Karpas-422 (cell line): Measurements from ENCODE around the gene B3GALT5. TPM values are rescaled to one million over a fixed set of nuclear protein-coding genes. Genes with fewer than 3 reads are reported as not detected.

Experiments
- DNase-seq: peaks from one replicate; pipeline ENCODE4 v3.0.0-alpha.2; 2015
- H2AFZ ChIP-seq: fragments of 200-600 bp; sonication (generic); 2 replicates; pipeline ENCODE4 v1.6.1; 2014; ENCODE audit warnings: antibody characterized with exemption, low read length, mixed read lengths
- H3K27ac ChIP-seq: fragments of 200-600 bp; sonication (generic); 2 replicates; pipeline ENCODE4 v1.5.1; 2014; ENCODE audit warnings: mild to moderate bottlenecking, low read length, moderate library complexity
- H3K27me3 ChIP-seq: fragments of 200-600 bp; sonication (generic); 2 replicates; pipeline ENCODE4 v1.6.1; 2014; ENCODE audit warnings: low read length, mixed read lengths
- H3K36me3 ChIP-seq: fragments of 200-600 bp; sonication (generic); 2 replicates; pipeline ENCODE4 v1.6.1; 2014; ENCODE audit warnings: low read length, mixed read lengths; ENCODE audit not compliant: insufficient read depth
- H3K4me1 ChIP-seq: fragments of 200-600 bp; sonication (generic); 2 replicates; pipeline ENCODE4 v1.6.1; 2014; ENCODE audit warnings: mild to moderate bottlenecking, low read length, mixed read lengths
- H3K4me2 ChIP-seq: fragments of 200-600 bp; sonication (generic); 2 replicates; pipeline ENCODE4 v1.6.1; 2014; ENCODE audit warnings: low read length, low read depth, mild to moderate bottlenecking; ENCODE audit not compliant: poor library complexity, severe bottlenecking
- H3K4me3 ChIP-seq: fragments of 200-600 bp; sonication (generic); 2 replicates; pipeline ENCODE4 v1.5.1; 2014; ENCODE audit warnings: mild to moderate bottlenecking, antibody characterized with exemption, low read length, mixed read lengths
- H3K79me2 ChIP-seq: fragments of 200-600 bp; sonication (generic); 2 replicates; pipeline ENCODE4 v1.6.1; 2014; ENCODE audit warnings: mild to moderate bottlenecking, low read length, mixed read lengths
- H3K9ac ChIP-seq: fragments of 200-600 bp; sonication (generic); 2 replicates; pipeline ENCODE4 v1.6.0; 2014; ENCODE audit warnings: low read length
- H3K9me2 ChIP-seq: fragments of 200-600 bp; sonication (generic), shearing (Covaris generic); replicated peaks from 2 replicates; pipeline ENCODE4 v1.6.0; 2014; ENCODE audit warnings: mild to moderate bottlenecking, low read length, moderate library complexity; ENCODE audit not compliant: insufficient read depth
- H3K9me3 ChIP-seq: fragments of 300-700, 200-600 bp; sonication (generic); 2 replicates; pipeline ENCODE4 v1.6.1; 2014; ENCODE audit warnings: low read length, mixed read lengths
- H4K20me1 ChIP-seq: fragments of 200-600 bp; sonication (generic); 2 replicates; pipeline ENCODE4 v1.6.1; 2014; ENCODE audit warnings: mild to moderate bottlenecking, antibody characterized with exemption, low read length, low read depth; ENCODE audit not compliant: insufficient read depth
- total RNA-seq: library from RNA; depleted of rRNA; stranded (reverse); fragments of >200 nt; shearing (Covaris generic); gene quantifications from 2 replicates; pipeline ENCODE4 v1.2.3, GENCODE V29; 2014; ENCODE audit warnings: low replicate concordance

B3GALT5 gene
- total RNA-seq, 1 experiment from 2014 or later = not detected

GRCh38 chr21:39662411-39662953 is 49.7 kb downstream of the B3GALT5 start:
- Histone ChIP-seq H3K27ac (no peak overlapping the region), H3K9me2 (no peaks in the 10 kb centered on the region), H3K79me2 (no peaks in the 10 kb centered on the region), H3K9me3 (no peaks in the 10 kb centered on the region), H3K9ac (no peak overlapping the region), H3K27me3 (no peaks in the 10 kb centered on the region), H4K20me1 (no peaks in the 10 kb centered on the region), H3K4me2 (no peak overlapping the region), H3K4me3 (no peak overlapping the region), H3K4me1 (peaks cover 7% of the 10 kb centered on the region), H2AFZ (no peak overlapping the region), H3K36me3 (no peaks in the 10 kb centered on the region)
- no peak for DNase-seq

- Histone ChIP-seq H3K27me3 (no peaks in the 10 kb centered on the region), H3K9me2 (no peaks in the 10 kb centered on the region), H3K4me1 (peaks cover 7% of the 10 kb centered on the region), H3K4me2 (no peak overlapping the region), H2AFZ (no peak overlapping the region), H4K20me1 (no peaks in the 10 kb centered on the region), H3K36me3 (no peaks in the 10 kb centered on the region), H3K79me2 (no peaks in the 10 kb centered on the region), H3K27ac (no peak overlapping the region), H3K9me3 (no peaks in the 10 kb centered on the region), H3K9ac (no peak overlapping the region), H3K4me3 (no peak overlapping the region)
- no peak for DNase-seq
Observed at GRCh38 chr21:39663066-39663465, 50.3 kb downstream of the B3GALT5 start.

- H3K36me3 ChIP-seq = no peaks in the 10 kb centered on the region
- no peak overlapping the region for H3K9ac ChIP-seq
- H3K9me3 ChIP-seq = no peaks in the 10 kb centered on the region
- H3K4me3 ChIP-seq = no peak overlapping the region
- no peak overlapping the region for H2AFZ ChIP-seq
- H3K9me2 ChIP-seq = no peaks in the 10 kb centered on the region
- no peaks in the 10 kb centered on the region for H3K27me3 ChIP-seq
- no peak for DNase-seq
- H3K27ac ChIP-seq = no peak overlapping the region
- H3K4me1 ChIP-seq = peaks cover 7% of the 10 kb centered on the region
- no peak overlapping the region for H3K4me2 ChIP-seq
- no peaks in the 10 kb centered on the region for H3K79me2 ChIP-seq
- H4K20me1 ChIP-seq = no peaks in the 10 kb centered on the region
Observed at GRCh38 chr21:39663742-39664492, 51.2 kb downstream of the B3GALT5 start.

GRCh38 chr21:39664586-39664985 is 51.8 kb downstream of the B3GALT5 start:
- Histone ChIP-seq H3K4me2 (no peak overlapping the region), H3K4me3 (no peak overlapping the region), H3K9ac (no peak overlapping the region), H3K36me3 (no peaks in the 10 kb centered on the region), H3K27me3 (no peaks in the 10 kb centered on the region), H3K27ac (no peak overlapping the region), H3K4me1 (peaks cover 7% of the 10 kb centered on the region), H3K9me3 (no peaks in the 10 kb centered on the region), H2AFZ (no peak overlapping the region), H3K79me2 (no peaks in the 10 kb centered on the region), H3K9me2 (no peaks in the 10 kb centered on the region), H4K20me1 (no peaks in the 10 kb centered on the region)
- no peak for DNase-seq

- Histone ChIP-seq H3K4me2 (no peak overlapping the region), H3K27ac (no peak overlapping the region), H3K9me3 (no peaks in the 10 kb centered on the region), H3K9me2 (no peaks in the 10 kb centered on the region), H3K4me3 (no peak overlapping the region), H3K36me3 (no peaks in the 10 kb centered on the region), H2AFZ (no peak overlapping the region), H4K20me1 (no peaks in the 10 kb centered on the region), H3K79me2 (no peaks in the 10 kb centered on the region), H3K9ac (no peak overlapping the region), H3K27me3 (no peaks in the 10 kb centered on the region), H3K4me1 (peaks cover 7% of the 10 kb centered on the region)
- no peak for DNase-seq
Observed at GRCh38 chr21:39666026-39666425, 53.3 kb downstream of the B3GALT5 start.

GRCh38 chr21:39666681-39667315 is 54.1 kb downstream of the B3GALT5 start:
- no peak overlapping the region for H2AFZ ChIP-seq
- no peaks in the 10 kb centered on the region for H3K79me2 ChIP-seq
- H3K9me2 ChIP-seq = no peaks in the 10 kb centered on the region
- H3K36me3 ChIP-seq = no peaks in the 10 kb centered on the region
- no peaks in the 10 kb centered on the region for H3K27me3 ChIP-seq
- no peak overlapping the region for H3K4me2 ChIP-seq
- no peak overlapping the region for H3K9ac ChIP-seq
- no peaks in the 10 kb centered on the region for H3K9me3 ChIP-seq
- no peak overlapping the region for H3K4me3 ChIP-seq
- no peak for DNase-seq
- H3K27ac ChIP-seq = no peak overlapping the region
- H3K4me1 ChIP-seq = peaks cover 7% of the 10 kb centered on the region
- no peaks in the 10 kb centered on the region for H4K20me1 ChIP-seq

GRCh38 chr21:39667353-39667891 is 54.7 kb downstream of the B3GALT5 start:
- Histone ChIP-seq H3K9me2 (no peaks in the 10 kb centered on the region), H3K4me2 (no peak overlapping the region), H4K20me1 (no peaks in the 10 kb centered on the region), H3K79me2 (no peaks in the 10 kb centered on the region), H3K27ac (no peak overlapping the region), H3K9ac (no peak overlapping the region), H3K36me3 (no peaks in the 10 kb centered on the region), H3K9me3 (no peaks in the 10 kb centered on the region), H2AFZ (no peak overlapping the region), H3K27me3 (no peaks in the 10 kb centered on the region), H3K4me1 (peaks cover 6% of the 10 kb centered on the region), H3K4me3 (no peak overlapping the region)
- DNase-seq = no peak

GRCh38 chr21:39668369-39668768 is 55.6 kb downstream of the B3GALT5 start:
- Histone ChIP-seq H2AFZ (no peak overlapping the region), H3K27me3 (no peaks in the 10 kb centered on the region), H3K9ac (no peak overlapping the region), H3K27ac (no peak overlapping the region), H4K20me1 (no peaks in the 10 kb centered on the region), H3K9me3 (no peaks in the 10 kb centered on the region), H3K79me2 (no peaks in the 10 kb centered on the region), H3K4me2 (no peak overlapping the region), H3K9me2 (no peaks in the 10 kb centered on the region), H3K36me3 (no peaks in the 10 kb centered on the region), H3K4me3 (no peak overlapping the region), H3K4me1 (no peaks in the 10 kb centered on the region)
- no peak for DNase-seq
